ENCODE measurements around the gene MAG.

MAG gene

GRCh38 chr19:35291259-35291658 lies 702 bp upstream of the MAG start:
- Histone ChIP-seq H3K4me1 (peaks cover 30 to 76% (median 61%) of the 10 kb centered on the region in 10 experiments), H3K4me2 (peak overlapping the region in 8 of 11 experiments; percentile 33 to 72 (median 57); a peak in 15 of 22 replicates), H3K27ac (no peak overlapping the region), H3K4me3 (no peak overlapping the region), H3K36me3 (no peaks in the 10 kb centered on the region), H3K9ac (no peak overlapping the region), H3K9me3 (replicated peaks in 1 of 11) (no peaks in the 10 kb centered on the region), H3K27me3 (peaks cover 0 to 21% (median 0%) of the 10 kb centered on the region in 11 experiments; a peak in 6 of 22 replicates), H4K20me1 (no peaks in the 10 kb centered on the region)
- no peak for TF ChIP-seq Cebpa-rat (IDR thresholded peaks at IDR 0.05)

- Histone ChIP-seq H3K4me3 (no peak overlapping the region), H3K4me1 (peaks cover 16 to 76% (median 62%) of the 10 kb centered on the region in 10 experiments), H3K9me3 (replicated peaks in 1 of 11) (no peaks in the 10 kb centered on the region), H3K4me2 (peak overlapping the region in 9 of 11 experiments; percentile 15 to 72 (median 53); a peak in 14 of 22 replicates), H3K9ac (peak overlapping the region in 1 of 11 experiments; percentile 29; a peak in 1 of 22 replicates), H3K36me3 (no peaks in the 10 kb centered on the region), H4K20me1 (no peaks in the 10 kb centered on the region), H3K27me3 (peaks cover 0 to 26% (median 0%) of the 10 kb centered on the region in 11 experiments; a peak in 6 of 22 replicates), H3K27ac (no peak overlapping the region)
- TF ChIP-seq Cebpa-rat (IDR thresholded peaks at IDR 0.05), result no peak
These were observed 731 bp downstream of the MAG start for GRCh38 chr19:35292421-35293362.

- Histone ChIP-seq H3K9me3 (replicated peaks in 1 of 11) (no peaks in the 10 kb centered on the region), H4K20me1 (no peaks in the 10 kb centered on the region), H3K27me3 (peaks cover 0 to 26% (median 0%) of the 10 kb centered on the region in 11 experiments; a peak in 6 of 22 replicates), H3K9ac (no peak overlapping the region), H3K4me1 (peaks cover 15 to 75% (median 60%) of the 10 kb centered on the region in 10 experiments), H3K4me3 (no peak overlapping the region), H3K36me3 (no peaks in the 10 kb centered on the region), H3K27ac (no peak overlapping the region), H3K4me2 (peak overlapping the region in 5 of 11 experiments; percentile 13 to 72 (median 64); a peak in 6 of 22 replicates)
- no peak for TF ChIP-seq Cebpa-rat (IDR thresholded peaks at IDR 0.05)
These were observed 1.4 kb downstream of the MAG start for GRCh38 chr19:35293363-35293739.

GRCh38 chr19:35293808-35294207 lies 1.8 kb downstream of the MAG start:
- Histone ChIP-seq H3K9me3 (replicated peaks in 1 of 11) (no peaks in the 10 kb centered on the region), H3K9ac (no peak overlapping the region), H3K27ac (no peak overlapping the region), H3K36me3 (no peaks in the 10 kb centered on the region), H4K20me1 (no peaks in the 10 kb centered on the region), H3K4me3 (no peak overlapping the region), H3K4me2 (peak overlapping the region in 2 of 11 experiments; percentile 61 to 82; a peak in 2 of 22 replicates), H3K4me1 (peaks cover 15 to 78% (median 61%) of the 10 kb centered on the region in 10 experiments), H3K27me3 (peaks cover 0 to 26% (median 0%) of the 10 kb centered on the region in 11 experiments; a peak in 6 of 22 replicates)
- TF ChIP-seq Cebpa-rat (IDR thresholded peaks at IDR 0.05), result no peak

GRCh38 chr19:35294328-35294727 lies 2.4 kb downstream of the MAG start:
- Histone ChIP-seq H3K4me1 (peaks cover 15 to 80% (median 61%) of the 10 kb centered on the region in 10 experiments), H3K36me3 (no peaks in the 10 kb centered on the region), H4K20me1 (no peaks in the 10 kb centered on the region), H3K9ac (no peak overlapping the region), H3K4me2 (peak overlapping the region in 3 of 11 experiments; percentile 47 to 82 (median 69); a peak in 1 of 22 replicates), H3K4me3 (no peak overlapping the region), H3K27ac (no peak overlapping the region), H3K27me3 (peaks cover 0 to 26% (median 0%) of the 10 kb centered on the region in 11 experiments; a peak in 6 of 22 replicates), H3K9me3 (replicated peaks in 1 of 11) (no peaks in the 10 kb centered on the region)
- no peak for TF ChIP-seq Cebpa-rat (IDR thresholded peaks at IDR 0.05)

- Histone ChIP-seq H3K4me3 (no peak overlapping the region), H3K4me2 (peak overlapping the region; percentile 47 to 87 (median 75)), H3K4me1 (peaks cover 15 to 80% (median 61%) of the 10 kb centered on the region in 10 experiments), H3K9me3 (replicated peaks in 1 of 11) (no peaks in the 10 kb centered on the region), H4K20me1 (no peaks in the 10 kb centered on the region), H3K9ac (peak overlapping the region in 2 of 11 experiments; percentile 32 to 33; a peak in 1 of 22 replicates), H3K27me3 (peaks cover 0 to 26% (median 0%) of the 10 kb centered on the region in 11 experiments; a peak in 6 of 22 replicates), H3K27ac (peak overlapping the region in 3 of 11 experiments; percentile 37 to 60 (median 59); a peak in 5 of 22 replicates), H3K36me3 (no peaks in the 10 kb centered on the region)
- TF ChIP-seq Cebpa-rat (IDR thresholded peaks at IDR 0.05), result no peak
These were observed 3.2 kb downstream of the MAG start for GRCh38 chr19:35294859-35295791.

GRCh38 chr19:35295792-35296462 lies 4.0 kb downstream of the MAG start:
- no peak for TF ChIP-seq Cebpa-rat (IDR thresholded peaks at IDR 0.05)
- Histone ChIP-seq H3K4me1 (peaks cover 15 to 80% (median 61%) of the 10 kb centered on the region in 10 experiments), H3K4me3 (no peak overlapping the region), H3K4me2 (peak overlapping the region; percentile 47 to 87 (median 75)), H3K9me3 (replicated peaks in 1 of 11) (no peaks in the 10 kb centered on the region), H4K20me1 (no peaks in the 10 kb centered on the region), H3K27ac (peak overlapping the region in 3 of 11 experiments; percentile 37 to 60 (median 59); a peak in 5 of 22 replicates), H3K9ac (peak overlapping the region in 2 of 11 experiments; percentile 32 to 33; a peak in 1 of 22 replicates), H3K27me3 (peaks cover 0 to 26% (median 0%) of the 10 kb centered on the region in 11 experiments; a peak in 6 of 22 replicates), H3K36me3 (no peaks in the 10 kb centered on the region)
